Activated naive CD4-positive, alpha-beta T cell treated with anti-CD3 and anti-CD28 coated beads, Interleukin-2, amount 50 U/mL, for 16 hours (primary cell): ENCODE results near the gene BCL2L13.
"Not testable (repeated sequence)": the region's sequence is repeated elsewhere in the genome, so short reads cannot be mapped to it uniquely, and the experiment has no call there.

ENCODE experiments used
- DNase-seq: peaks from one replicate; pipeline ENCODE4 v3.0.0-alpha.2; 2020

Gene BCL2L13

DNA sequence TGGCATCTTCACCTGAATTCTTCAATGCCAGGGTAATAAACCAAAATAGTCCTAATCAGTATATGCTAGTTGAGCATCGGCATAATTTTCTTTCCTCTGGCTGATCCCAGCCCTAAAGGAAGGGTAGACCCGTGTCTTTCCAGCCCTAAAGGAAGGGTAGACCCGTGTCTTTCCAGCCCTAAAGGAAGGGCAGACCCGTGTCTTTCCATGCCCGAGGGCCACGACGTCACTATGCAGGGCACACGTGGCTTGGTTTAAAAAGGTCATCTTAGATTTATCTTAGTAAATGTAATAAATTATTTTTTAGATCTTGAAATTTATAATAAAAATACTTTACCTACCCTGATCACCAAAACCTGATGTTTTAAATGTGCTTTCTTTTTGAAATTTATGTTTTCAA lies 90.2 kb downstream of the BCL2L13 start:
- no peak for DNase-seq

DNA sequence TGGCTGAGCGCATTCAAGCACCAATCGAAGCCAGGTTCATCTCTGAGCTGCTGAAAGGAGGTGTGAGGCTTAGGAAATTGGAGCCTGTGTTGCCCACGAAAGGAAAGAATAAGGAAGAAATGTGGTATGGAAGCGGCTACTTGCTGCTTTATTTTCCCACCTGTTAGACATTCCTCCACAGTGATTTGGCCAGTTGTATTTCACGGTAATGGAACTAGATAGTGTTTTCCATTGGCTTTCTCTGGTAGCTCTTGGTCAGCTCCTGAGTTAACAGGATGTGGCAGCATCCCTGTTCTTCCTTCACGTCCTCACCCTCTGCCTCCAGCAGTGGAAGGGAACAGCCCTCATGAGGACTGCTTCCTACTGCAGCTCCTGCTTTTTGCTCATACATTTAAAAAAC lies 91.0 kb downstream of the BCL2L13 start:
- DNase-seq = no peak

DNA sequence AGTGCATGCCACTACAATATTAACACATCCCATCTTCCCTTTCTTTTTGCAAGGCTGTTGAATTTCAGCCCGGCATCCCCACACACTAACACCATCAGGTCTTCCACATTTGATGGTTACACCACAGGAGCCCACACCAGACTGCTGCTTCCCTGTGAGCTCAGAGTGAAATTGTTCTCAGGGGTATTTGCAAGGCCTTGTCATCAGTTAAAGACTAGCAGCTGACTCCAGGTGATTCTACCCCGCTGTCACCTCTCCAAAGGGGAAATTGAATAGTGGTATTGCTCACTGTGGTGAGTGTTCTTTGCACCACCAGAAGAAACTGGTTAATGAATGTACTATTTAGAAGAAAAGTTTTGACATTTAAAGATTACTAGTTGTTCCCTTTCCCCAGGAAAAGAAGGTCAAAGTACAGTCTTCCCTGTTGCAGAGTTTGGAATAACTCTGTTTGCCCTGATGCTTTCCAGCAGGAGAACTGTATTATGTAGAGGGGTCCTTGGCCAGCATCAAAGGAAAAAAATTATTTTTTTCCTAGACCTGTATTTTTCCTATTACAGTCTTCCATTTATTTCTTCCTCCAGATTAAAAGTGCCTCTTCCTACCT lies 93.8 kb downstream of the BCL2L13 start:
- DNase-seq = no peak

DNA sequence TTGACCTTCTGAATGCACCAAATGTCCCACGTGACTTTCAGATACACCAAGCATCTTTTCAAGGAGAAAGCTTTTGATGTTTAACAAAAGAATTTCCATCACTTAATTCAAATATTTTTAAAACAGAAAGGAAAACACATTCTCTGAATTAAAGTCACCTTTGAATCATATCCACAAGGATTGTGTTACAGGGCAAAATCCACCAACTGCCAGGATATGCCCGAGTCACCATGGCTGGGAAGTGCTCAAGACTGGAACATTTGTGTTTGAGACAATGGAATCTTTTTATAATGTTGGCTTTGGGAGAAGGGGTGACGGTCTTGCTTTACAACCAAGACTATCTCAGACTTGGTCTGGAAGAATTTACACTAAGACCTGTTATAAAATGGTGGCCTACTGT lies 94.9 kb downstream of the BCL2L13 start:
- DNase-seq = no peak

DNA sequence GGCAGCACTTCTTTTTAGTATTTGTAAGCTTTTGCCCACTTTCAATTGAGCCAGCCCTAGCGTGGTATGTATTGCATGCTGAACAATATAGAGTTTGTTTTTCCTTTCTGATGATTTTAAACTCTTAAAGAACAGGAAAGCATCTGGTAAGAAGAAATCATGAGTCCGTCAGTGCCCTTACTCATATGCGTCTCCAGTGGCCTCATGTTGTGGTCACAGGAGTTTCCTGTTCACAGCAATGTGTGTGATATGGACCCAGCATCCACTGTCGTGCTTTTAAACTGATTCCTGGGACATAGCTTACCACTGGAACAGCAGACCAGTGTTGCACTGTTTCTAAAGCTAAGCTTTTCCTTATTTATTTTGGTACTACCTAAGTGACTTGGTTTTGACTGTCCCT lies 95.6 kb downstream of the BCL2L13 start:
- DNase-seq = no peak

DNA sequence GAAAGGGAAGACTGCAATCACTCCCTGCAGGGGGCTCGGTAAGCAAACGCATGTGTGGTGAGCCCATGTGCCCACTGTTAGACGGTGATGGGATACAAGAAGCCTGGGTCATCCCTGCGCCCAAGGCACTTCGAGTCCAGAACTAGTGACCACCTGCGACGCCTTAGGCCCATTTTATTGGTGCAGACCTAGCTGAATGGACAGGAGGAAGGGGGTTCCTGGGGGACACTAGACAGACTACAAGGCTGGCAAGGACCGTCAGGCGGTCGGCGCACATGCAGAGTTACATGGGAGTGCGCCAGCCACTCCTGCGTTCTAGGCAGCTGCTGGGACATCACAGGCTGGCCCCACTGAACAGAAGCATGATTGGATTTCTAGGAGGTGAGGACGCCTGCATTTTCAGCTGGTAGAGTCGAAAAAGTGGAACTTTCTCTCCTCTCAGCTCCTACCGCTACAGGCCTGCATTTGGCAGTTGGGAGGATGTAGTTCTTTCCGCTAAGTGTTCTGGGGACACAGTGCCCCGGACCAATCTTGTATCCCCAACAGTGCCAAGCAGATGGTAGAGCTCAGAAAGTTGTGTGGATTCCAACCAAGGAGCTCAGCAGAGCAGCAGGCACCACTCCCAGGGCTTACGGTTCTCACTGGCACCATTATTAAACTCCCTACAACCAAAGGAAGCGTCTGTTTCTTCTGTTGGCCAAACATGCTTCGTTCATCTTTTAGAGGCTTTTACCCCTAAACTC lies 100.0 kb downstream of the BCL2L13 start:
- no peak for DNase-seq

DNA sequence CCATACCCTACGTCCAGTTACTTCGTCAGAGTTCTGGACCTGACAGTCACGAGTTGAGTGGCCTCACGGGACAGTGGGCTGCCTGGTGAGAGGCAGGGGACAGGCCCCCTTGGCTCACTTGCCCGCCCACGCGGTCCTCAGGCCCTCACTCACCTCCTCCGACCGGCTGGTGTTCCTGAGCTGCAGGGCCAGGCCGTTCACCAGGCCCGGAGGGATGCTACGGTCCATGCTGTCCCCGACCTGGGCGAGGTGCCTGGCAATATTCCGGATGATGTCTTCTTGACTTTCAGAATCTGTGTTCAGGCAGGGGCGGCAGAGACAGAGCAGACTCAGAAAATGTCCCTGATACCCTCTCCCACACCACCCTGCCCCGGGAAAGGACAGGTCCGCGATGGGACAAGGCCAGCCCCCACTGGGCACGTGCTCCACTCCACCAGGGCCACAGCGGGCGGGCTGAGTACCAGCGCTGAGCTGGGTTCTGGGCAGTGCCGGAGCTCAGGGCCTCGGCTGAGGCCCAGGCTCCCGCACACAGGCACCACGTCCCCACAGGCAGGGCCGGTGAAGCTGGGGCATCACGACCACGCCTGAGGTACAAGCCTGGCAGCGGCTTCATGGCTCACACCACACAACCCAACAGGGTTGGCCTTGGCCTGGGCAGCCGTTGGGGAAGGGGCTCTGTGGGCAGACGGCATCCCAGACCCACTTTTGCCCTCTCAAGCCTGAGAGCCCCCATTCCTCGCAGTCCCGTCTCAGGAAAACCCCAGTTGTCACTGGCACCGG lies 100.8 kb downstream of the BCL2L13 start:
- DNase-seq = no peak

DNA sequence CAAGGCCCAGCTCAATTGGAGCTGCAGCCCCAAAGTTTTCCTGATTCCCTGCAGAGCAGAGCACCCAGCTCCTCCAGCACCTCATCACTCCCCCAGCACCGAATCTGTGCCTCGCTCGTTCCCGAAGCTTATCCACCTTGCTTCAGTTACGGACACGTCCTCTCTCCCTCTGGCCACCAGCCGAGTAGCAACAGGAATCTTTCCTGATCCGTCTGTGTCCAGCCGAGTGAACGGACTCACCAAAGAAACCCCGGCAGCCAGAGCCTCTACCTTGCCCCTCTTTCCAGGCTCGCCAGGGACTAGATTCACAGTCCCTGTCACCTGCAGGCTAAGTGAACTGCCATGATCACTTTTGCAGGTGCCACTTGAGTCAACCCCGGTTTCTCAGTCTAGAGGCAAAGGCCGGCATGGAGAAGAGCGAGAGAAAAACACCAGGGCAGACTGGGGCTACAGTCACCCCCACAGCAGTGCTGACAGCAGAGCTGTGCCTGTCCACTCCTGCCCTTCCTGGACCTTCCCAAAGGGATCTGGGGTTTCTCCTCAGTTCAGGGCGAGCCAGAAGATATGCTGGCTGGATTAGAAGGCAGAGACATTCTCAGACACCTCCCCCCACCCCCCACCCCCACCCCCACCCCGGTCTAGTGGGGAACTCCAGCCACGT lies 103.4 kb downstream of the BCL2L13 start:
- DNase-seq = no peak

DNA sequence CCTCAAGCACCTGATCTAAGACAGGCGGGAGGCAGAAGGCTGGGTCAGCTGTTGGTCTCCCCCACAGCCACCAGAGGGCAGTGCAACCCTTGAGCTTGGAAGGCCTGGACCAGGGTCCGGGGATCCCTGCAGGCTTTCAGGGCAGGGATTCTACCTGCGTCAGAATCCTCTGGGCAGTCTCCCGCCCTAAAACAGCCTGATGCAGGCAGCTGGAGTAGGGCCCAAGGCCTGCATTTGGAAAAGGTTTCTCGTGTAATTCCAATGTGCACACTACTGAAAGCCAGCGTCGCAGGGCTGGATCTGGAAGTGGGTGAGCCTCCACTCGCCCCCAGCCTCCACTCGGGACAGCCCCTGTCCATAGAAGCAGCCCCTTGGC lies 104.0 kb downstream of the BCL2L13 start:
- peak; percentile 72 for DNase-seq

DNA sequence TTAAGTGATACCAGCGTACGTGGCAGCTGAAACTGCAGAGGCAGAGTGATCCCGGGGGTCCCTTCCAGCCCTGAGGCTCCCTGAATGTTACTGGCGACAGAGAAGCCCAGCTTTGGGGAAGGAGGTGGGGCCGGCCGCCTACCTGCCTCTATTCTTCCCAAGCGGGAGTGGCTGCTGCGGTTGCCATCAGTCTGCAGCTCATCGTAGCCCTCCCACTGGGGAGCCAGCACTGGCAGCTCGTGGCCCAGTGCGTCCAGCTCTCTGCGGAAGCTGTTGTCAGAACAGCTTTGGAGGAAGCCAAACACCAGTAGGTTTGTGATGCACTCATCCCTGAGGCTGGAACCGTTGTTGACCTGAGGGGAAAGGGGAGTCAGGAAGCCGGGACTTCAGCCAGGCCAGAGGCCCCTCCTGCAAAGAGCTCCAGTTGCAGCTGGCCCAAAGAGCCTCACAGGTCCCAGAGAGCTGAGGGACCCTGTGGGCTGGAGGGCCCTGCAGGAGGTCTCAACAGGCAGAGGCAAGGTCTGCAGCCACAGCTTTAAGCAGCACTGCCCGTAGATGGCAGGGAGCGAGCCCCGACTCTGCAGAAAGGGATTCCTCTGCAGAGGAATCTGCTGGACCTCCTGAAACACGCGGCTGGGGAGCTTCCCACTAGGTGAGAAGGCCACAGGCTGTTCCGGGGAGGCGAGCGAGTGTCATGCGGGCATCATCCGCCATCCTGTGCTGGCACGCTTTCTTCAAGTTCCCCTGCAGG lies 105.3 kb downstream of the BCL2L13 start:
- no peak for DNase-seq

DNA sequence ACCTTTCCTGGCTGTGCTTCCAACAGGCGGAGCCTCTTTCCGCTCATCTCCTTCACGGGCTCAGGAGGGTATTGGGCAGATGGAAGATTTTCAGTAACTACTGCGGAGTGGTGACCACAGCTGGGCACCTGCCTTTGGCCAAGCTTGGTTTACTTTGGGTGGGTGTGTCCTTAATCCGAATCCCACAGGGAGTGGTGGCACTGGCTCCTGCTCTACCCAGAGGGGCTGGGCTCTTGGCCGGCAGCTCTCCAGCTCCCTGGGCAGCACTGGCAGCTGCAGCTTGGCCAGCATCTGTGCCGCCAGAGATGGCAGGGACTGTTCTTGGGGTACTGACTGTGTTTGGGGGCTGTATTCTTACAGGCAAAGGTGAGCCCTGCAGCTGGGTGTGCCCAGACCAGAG lies 105.9 kb downstream of the BCL2L13 start:
- DNase-seq = no peak

DNA sequence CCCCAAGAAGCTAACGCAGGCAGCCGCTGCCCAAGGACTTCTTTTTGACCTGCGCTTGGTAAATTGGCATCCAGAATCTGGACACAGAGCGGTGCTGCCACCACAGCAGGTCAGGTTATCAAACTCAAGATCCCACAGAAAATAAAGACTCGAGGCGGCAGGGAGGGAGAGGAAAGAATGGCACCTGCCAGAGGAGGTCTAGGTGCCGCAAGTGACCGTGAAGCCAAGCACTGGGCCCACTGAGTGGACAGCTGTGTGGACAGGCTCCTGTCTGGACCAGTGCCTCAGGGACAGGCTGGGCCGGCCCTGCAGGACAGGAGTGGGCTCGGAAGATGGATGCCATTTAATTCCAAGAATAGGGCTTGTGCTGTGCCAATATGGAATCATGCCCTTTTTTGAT lies 108.4 kb downstream of the BCL2L13 start:
- DNase-seq = no peak

DNA sequence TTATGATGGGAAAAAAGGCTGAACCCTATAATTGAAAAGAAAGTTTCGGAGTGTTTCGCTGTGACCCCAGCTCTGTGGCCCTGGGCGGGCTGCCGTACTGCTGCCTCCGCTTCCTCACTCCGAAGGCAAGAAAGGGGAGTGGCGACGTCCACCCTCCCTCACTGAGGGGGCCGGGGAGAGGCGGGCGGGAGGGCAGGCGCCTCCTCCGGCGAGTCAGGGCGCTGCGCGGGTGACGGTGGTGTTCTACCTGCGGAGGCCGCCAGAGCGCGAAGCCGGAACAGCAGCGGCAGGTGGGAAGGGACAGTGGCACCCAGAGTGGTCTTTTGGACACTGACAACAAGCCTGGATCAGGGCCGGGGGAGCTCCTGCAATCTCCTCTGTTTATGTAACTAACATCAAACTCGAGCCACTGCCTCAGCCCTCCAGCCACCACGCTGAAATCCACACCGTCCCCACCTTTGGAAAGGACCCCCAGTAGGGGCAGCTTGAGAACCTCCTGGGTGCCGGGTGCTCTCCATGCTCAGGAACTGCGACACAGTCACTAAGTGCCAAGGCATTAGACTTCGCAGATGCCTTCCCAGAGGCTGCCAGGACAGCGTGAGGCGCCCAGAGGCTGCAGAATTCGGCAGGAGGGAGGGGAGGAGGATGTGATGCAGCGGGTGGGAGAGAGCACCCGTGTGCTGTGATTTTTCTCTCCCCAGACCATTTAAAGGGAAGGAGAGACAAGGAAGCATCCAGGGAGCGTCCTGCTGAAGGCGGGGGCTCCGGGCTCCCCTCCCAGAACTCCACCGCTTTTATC lies 110.2 kb downstream of the BCL2L13 start:
- DNase-seq = no peak

DNA sequence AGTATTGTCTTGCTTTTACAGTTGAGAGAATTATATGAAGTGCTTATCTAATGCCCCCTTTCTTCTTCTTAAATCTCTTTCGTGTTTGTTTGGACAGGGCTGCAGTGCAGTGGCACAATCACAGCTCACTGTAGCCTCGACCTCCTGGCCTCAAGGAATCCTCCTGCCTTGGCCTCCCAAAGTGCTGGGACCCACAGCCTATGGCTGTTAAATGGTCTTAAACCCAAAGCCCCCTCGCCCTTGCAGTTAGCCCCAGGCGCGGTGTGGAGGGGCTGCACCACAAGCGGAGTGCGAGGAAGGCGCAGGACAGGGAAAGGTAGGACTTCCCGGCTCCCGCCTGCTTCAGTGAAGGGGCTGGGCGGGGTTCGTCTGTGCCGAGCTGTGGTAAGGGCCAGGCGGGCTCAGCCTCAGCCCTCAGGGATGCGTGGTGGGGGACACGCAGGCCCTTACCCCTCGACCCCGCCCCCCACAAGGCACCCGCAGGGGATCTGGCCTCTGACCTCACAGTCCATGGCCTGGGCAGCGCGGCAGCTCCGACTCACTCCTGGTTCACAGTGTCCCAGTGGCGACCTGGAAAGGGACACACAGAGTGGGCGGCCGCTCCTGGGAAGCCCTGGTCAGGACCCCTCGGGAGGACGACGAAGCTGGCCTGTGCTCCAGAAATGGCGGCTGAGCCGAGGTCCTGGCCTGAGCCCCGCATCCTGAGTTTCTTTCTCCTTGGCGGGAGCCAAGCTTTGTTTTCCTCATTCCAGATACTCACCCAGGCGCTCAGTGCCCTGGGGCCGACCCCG lies 111.2 kb downstream of the BCL2L13 start:
- DNase-seq = no peak

DNA sequence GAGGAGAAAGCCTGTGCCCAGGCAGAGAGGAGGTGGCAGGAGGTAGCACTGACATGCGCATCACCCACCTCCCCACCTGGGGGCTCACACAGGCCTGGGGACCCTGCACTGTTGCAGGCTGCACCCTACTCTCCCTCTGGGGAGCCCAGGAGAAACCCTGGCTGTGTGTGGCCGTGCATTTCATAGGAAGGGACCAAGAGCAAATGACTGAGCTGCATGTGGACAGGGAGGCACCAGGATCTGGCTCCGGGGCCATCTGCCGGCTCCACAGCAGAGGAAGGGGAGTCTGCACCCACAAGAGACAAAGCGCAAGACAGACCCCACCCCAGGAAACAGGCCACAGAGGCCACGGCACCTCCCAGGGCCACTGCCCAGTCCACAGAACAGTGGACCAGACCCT lies 113.0 kb downstream of the BCL2L13 start:
- DNase-seq = no peak

DNA sequence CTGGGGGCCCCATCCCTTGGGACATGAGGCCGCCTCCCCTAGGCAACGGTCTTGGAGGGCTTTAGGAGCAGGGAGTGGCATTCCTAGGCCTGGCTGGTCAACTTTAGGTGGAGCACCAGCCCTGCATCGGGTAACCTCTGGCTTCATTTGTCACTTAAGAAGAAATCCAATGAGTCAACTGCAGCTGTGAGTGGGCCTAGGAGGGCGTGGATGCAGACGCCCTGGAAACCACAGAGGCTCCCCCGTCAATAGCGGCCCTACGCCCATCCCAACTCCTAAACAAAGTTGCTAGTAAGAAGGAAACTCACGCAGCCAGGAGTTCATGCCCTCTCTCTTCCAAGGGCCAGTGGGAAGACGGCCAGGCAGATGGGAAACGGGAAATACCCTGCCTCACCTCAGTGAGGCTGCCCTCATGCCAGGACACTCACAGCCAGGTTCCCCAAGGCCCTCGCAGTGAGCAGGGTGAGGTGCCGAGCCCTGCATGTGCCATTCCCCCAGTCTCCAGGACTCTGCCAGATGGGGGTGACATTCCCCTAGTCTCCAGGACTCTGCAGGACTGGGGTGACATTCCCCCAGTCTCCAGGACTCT lies 114.9 kb downstream of the BCL2L13 start:
- DNase-seq = no peak

DNA sequence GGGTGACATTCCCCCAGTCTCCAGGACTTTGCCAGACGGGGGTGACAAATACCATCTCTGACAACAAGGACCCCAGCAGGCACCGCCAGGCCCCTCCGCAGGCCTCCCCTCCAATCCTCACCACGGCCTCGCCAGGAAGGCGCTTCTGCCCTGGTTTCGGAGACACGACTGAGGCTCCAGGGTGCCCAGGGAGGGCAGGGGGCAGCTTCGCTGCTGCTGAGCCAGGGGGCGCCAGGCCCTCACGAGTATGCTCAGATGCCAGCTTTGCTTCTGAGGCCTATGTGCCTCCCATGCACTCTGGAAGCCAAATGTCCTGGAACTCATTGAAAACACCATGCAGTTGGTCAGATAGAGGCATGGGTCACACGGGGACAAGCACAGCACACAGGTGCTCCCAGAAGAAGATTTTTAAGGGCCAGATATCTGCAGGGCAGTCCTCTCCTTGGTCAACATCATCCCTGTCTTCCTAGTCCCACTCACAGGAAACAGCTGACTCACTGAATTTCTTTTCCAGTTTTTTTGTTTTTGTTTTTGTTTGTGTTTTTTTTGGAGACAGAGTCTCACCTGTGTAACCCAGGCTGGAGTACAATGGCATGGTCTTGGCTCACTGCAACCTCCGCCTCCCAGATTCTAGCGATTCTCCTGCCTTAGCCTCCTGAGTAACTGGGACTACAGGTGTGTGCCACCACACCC lies 115.8 kb downstream of the BCL2L13 start:
- DNase-seq = peak; percentile 40

DNA sequence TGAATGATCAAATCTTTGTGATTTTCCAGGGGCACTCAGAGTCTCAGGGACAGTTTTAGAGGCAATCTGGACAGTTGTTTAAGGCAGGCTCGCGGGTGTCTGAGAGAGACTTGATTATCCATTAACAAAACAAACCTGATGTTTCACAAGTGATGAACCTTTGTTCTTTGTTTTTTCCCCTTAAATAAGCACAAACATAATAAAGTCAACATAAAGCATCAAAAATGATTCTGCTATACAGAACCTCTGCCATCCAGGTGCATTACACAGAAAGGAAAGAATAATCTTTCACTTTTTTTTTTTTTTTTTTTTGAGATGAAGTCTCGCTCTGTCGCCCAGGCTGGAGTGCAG lies 122.6 kb downstream of the BCL2L13 start:
- no peak for DNase-seq

DNA sequence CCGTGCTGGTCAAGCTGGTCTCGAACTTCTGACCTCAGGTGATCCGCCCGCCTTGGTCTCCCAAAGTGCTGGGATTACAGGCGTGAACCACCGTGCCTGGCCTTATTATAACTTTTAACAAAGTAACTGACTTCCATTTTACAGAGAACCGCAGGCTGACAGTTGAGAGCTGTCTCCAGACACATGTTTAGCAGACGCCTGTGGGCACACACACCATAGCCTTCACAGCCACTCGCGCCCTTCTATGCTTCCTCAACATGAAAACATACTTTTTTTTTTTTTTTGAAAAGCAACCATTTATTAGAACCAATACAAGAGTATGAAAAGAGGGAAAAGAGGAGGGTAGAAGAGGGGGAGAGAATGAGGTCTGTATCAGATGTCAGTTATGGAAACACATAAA lies 124.9 kb downstream of the BCL2L13 start:
- DNase-seq = not testable (repeated sequence)

DNA sequence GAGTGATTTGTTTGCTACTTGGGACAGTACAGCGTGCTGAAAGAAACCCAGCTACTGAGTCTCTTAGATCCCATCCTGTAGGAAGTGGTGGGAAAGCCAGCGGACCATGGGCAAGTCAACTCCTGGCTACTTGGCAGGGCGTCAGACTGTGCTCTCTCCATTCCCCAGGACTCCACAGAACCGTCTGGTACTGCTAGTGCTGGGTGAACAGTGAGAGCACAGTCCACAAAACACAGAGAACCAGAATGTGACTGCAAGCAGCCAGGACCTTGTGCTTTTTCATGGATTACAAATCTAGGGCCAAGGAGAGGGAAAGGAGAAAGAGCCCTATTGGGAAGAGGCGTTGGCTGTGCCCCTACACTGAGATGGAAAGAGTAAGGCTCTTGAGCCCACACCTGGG lies 125.5 kb downstream of the BCL2L13 start:
- DNase-seq = no peak
